ENCODE results near the gene EPOP.

EPOP gene

DNA sequence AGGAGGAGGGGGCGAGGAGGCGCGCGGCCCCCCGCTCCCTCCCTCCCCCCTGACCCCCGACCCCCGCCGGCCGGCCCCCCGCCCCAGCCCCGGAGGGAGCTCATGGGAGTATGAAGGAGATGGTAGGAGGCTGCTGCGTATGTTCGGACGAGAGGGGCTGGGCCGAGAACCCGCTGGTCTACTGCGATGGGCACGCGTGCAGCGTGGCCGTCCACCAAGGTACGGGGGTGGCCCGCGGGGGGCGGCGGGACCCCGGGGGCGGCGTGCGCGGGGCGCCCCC lies 30.7 kb upstream of the EPOP start:
- TF ChIP-seq, protein P1, sequence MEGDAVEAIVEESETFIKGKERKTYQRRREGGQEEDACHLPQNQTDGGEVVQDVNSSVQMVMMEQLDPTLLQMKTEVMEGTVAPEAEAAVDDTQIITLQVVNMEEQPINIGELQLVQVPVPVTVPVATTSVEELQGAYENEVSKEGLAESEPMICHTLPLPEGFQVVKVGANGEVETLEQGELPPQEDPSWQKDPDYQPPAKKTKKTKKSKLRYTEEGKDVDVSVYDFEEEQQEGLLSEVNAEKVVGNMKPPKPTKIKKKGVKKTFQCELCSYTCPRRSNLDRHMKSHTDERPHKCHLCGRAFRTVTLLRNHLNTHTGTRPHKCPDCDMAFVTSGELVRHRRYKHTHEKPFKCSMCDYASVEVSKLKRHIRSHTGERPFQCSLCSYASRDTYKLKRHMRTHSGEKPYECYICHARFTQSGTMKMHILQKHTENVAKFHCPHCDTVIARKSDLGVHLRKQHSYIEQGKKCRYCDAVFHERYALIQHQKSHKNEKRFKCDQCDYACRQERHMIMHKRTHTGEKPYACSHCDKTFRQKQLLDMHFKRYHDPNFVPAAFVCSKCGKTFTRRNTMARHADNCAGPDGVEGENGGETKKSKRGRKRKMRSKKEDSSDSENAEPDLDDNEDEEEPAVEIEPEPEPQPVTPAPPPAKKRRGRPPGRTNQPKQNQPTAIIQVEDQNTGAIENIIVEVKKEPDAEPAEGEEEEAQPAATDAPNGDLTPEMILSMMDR (conservative IDR thresholded peaks at IDR 0.05; ENCODE audit: control insufficient read depth, insufficient read depth, low read depth, low read length), result no peak
- DNase-seq (ENCODE audit: low read depth), result no peak
- H3K4me3 ChIP-seq (ENCODE audit: control insufficient read depth, low read depth, low read length), result peak overlapping the region; percentile 75

DNA sequence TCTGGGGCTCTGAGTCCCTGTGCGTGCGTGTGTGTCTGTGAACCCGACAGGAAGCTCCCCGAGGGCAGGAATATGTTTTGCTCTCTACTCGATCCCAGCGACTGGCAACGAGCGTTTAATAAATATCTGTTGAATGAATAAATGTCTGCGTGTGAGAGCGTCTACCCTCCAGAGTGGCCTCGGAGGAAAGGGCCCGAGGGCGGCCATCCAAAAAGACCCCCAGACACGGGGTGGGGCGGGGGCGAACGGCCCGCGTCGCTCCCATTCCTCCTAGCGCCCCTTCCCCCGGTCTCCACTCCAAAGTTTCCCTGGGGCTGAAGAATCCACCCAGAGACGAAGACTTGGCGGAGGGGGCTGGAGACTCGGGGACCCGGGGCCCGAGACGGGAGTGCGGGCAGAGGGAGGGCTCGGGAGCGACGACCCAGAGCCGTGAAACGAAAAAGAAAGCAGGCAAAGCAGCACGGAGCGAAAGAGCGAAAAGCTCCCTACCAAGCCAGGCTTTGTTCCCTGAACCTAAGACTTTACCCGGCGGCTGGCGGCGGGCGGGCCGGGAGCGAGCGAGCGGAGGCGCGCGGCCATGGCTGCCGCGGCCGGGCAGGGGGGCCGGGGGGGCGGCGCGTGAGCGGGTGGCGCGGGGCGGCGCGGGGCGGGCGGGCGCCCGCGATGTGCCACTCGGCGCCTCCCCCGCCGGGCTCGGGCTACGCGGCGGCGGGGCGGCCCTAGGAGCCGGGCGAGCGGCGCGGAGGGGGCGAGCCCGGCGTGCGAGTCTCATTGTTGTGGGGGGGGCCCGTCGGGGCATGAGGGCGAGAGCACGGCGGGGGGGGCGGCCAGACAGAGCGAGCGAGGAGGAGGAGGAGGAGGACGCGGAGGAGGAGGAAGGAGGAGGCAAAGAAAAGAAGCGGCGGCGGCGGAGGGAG lies 30.1 kb upstream of the EPOP start, which contains the start of gene MLLT6:
TSS of gene MLLT6 (plus strand) at position 668 of the 917 bp plus-strand sequence. CDS start 360 bp downstream, outside the sequence.
- TF ChIP-seq, protein P1 (conservative IDR thresholded peaks at IDR 0.05; ENCODE audit: control insufficient read depth, insufficient read depth, low read depth, low read length), result no peak
- H3K4me3 ChIP-seq (ENCODE audit: control insufficient read depth, low read depth, low read length), result peak within 1 kb of the TSS; percentile 80
- DNase-seq (ENCODE audit: low read depth), result peak; percentile 71

DNA sequence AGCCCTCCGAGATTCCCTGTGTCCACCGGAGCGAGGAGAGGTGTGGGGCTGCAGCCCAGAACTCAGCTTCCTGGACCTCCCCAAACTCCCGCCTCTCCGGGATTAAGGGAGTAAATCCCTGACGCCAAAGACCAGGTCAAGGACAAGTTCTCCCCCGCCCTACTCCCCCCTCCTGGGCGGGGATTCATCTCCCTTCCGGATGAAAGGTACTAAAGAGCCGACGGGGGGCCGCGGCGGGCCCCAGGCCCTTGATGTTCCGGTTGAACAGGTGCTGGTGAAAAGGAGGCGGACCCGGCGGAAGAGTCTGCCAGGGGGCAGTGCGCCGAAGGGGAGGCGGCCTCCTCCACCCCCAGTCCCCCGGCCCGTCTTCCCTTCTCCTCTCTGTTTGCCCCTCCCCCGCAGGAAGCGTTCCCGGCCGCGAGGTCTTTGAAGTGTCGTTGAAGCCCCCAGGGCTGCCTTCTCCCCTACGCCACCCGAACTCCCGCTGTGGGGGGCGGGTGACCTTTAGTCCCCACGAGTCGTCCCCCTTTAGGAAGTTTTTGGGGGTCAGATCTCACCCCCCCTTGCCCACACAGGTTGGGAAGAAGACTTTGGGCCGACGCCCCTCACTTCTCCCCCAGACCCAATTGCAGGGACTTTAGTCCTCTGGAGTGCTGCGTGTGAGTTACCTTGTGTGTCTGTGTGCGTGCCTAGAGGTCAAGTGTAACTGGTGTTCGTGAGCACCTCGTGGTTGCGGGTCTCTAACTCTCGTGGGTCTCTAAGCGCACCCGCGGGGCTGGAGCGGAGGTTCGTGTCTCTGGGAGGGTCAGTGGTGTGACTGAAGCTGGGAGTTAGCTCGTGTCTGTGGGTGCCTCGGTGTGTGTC lies 29.2 kb upstream of the EPOP start:
- peak; percentile 26 for DNase-seq (ENCODE audit: low read depth)
- TF ChIP-seq, protein P1 (conservative IDR thresholded peaks at IDR 0.05; ENCODE audit: control insufficient read depth, insufficient read depth, low read depth, low read length), result no peak
- H3K4me3 ChIP-seq (ENCODE audit: control insufficient read depth, low read depth, low read length), result peak overlapping the region; percentile 80

DNA sequence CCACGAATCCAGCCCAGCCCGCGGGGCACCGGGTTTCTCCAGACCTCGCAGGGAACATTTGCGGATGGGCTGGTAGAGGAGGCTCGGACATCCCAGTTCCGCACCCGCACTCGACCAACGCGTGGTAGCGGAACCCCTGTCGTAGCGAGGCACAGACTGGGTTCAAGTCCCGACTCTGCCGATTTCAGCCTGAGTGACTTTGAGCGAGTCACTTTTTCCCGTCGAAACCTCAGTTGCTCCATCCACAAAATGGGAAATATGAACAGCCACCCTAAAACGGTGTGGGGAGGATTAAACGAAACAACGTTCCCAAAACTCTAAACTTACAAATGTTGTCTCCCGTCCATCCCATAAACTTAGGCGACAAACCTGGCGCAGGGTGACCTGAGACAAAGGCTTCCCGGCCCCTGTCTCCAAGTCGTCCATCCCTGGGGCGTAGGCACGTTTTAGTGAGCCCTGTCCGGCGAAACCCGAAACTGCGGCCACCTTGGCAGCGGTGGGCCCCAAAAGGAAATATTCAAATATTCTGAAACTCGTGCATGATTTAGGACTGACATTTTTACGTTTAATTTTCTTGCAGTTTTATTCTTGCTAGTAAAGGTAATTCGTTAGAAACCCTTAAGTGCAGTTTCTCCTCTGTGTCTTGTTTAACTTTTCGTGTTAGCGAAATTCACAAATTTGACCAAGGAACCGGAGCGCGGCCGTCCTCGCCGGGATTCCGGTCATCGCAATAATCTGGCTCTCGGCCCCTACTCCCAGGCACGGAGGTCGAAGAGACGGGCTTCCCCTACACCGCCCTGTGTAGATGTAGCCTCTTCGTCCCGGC lies 28.4 kb upstream of the EPOP start:
- DNase-seq (ENCODE audit: low read depth), result no peak
- peak overlapping the region; percentile 80 for H3K4me3 ChIP-seq (ENCODE audit: control insufficient read depth, low read depth, low read length)
- TF ChIP-seq, protein P1 (conservative IDR thresholded peaks at IDR 0.05; ENCODE audit: control insufficient read depth, insufficient read depth, low read depth, low read length), result no peak

DNA sequence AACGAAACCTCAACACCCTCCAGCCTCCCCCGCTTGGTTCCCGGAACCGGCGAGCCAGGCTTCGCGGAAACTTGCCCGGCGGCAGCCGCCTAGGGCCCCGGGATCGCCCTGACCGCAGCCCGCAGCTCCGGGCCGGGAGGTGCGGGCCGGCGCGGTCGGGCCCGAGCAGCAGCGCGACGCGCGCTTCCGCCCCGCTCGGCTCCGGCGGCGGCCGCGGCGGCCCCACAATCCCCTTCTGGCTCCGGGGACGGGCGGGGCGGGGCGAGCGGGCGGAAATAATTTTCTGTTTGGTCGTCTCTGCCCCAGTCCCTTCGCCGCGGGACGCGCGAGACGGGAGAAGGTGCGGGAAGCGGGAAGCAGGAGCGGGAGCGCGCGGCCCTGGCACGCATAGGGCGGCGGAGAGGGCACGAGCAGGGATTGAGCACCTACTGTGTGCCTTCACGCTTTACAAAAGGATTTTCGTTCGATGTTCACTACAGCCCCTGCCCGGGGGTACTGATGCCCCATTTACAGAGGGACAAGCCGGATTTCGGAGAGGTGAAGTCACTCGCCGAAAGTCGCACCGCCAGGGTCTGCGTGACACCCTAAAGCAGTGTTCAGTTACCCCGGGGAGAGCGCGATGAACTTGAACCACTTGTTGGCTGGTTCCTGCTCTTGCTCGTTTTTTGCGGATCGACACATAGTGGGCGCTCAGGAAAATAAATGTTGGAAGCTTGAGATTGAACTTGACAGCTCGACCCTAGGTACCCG lies 27.6 kb upstream of the EPOP start:
- TF ChIP-seq, protein P1 (conservative IDR thresholded peaks at IDR 0.05; ENCODE audit: control insufficient read depth, insufficient read depth, low read depth, low read length), result no peak
- H3K4me3 ChIP-seq (ENCODE audit: control insufficient read depth, low read depth, low read length), result peak overlapping the region; percentile 80

More for the DNA sequence above, 27.6 kb upstream of the EPOP start:
- peak; percentile 75 for DNase-seq (ENCODE audit: low read depth)
